GM18498 (cell line): Measurements from ENCODE around the gene GLIPR1L1.
"Not testable (repeated sequence)": the region's sequence is repeated elsewhere in the genome, so short reads cannot be mapped to it uniquely, and the experiment has no call there.

Experiments used
- ATAC-seq: cut with Tn5 transposase; IDR thresholded peaks from one replicate; pipeline ENCODE4 v1.9.1; 2021; ENCODE audit warnings: mild to moderate bottlenecking, moderate library complexity; ENCODE audit not compliant: unreplicated experiment

GLIPR1L1 gene

DNA sequence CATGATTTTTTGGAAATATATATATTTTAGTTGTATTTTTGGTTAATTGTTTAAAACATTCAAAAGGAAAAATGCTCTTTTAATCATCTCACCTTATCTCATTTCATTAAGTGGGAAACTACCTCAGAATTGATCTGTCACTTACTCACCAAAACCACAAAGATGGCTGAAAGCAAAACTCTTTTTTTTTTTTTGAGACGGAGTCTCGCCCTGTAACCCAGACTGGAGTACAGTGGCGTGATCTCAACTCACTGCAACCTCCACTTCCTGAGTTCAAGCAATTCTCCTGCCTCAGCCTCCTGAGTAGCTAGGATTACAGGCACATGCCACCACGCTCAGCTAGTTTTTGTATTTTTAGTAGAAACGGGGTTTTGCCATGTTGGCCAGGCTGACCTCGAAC lies 11.7 kb downstream of the GLIPR1L1 start:
- not testable (repeated sequence) for ATAC-seq

DNA sequence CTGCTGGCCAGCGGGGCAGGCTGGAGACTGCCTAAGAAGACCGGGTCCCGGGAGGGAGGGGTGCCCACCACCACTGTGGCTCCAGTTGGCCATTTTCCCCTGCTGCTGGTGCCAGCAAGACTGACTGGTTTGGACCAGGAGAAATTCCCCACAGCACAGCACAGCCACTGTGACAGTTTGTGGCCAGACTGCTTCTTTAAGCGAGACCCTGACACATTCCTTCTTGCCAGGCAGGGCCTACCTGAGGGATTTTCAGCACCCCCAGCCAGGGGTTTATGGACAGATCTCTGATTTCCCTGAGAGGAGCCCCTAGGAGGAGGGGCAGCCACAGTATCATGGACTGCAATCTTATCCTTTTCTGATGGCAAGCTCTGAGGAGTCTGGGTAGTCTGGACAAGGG lies 15.5 kb downstream of the GLIPR1L1 start:
- ATAC-seq: no peak

DNA sequence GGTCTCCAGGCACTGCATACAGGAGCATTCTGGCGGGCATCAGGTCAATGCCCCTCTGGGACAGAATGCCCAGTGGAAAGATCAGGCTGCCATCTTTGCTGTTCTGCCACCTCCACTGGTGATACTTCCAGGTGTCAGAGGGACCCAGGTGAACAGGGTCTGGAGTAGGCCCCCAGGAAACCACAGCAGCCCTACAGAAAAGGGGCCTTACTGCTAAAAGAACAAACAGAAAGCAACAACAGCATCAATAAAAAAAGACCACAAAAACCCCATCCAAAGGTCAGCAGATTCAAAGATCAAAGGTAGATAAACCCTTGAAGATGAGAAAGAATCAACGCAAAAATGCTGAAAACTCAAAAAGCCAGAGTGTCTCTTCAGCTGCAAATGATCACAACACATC lies 15.9 kb downstream of the GLIPR1L1 start:
- no peak for ATAC-seq

DNA sequence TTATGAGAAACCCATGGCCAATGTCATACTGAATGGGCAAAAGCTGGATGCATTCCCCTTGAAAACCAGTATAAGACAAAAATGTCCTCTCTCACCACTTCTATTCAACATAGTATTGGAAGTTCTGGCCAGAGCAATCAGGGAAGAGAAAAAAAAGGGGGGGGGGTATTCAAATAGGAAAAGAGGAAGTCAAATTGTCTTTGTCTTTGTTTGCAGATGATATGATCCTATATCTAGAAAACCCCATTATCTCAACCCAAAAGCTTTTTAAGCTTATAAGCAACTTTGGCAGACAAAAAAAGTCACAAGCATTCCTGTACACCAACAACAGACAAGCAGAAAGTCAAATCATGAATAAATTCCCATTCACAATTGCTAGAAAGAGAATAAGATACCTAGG lies 19.5 kb downstream of the GLIPR1L1 start:
- ATAC-seq: no peak

DNA sequence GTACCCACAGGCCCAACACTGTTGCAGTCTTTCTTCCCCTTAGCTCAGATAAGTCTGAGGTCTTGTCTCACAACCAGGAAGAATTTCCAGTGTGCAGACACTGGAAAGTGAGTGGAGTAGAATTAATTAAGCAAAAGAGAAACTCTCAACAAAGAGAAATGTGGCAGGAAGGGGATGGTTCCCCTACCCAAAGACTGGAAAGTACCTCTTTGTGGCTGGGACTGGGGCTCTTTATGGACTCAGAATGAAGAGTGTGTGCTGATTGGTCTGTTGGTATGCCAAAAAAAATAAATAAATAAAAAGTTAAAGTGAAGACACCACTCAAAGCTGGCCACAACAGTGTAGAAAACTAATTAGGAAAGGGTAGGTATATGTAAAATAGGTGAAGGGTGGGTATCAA lies 26.4 kb downstream of the GLIPR1L1 start:
- ATAC-seq: no peak

DNA sequence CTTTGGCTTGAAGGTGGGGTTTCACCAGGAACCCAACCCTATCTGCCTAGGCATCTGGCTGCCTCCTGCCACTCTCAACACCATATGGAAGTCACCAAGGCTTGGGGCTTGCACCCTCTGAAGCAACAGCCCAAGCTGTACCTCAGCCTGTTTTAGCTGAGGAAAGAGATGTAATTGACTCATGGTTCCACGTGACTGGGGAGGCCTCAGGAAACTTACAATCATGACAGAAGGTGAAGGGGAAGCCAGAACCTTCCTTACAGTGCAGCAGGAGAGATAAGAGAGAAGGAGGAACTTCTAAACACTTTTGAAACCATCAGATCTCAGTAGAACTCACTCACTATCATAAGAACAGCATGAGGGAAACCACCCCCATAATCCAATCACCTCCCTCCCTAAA lies 26.9 kb downstream of the GLIPR1L1 start:
- ATAC-seq: no peak

DNA sequence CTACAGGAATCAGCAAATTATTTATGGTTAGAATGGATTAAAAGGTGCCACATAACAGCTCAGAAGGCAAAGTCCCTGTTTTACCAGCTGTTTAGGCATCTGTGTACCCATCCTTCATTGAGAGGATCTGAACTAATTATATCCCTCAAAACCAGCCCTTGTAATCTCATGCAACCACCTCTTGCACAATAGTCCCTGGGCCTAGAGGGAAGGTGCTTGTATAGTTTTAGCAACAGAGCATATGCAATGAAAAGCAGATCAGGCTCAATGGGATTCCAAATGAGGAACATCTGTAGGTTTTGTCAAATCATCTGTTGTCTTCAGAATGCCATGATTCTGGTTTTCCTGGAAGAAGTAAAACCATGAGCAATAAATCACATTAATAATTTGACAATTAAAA lies 30.4 kb downstream of the GLIPR1L1 start:
- ATAC-seq: no peak

DNA sequence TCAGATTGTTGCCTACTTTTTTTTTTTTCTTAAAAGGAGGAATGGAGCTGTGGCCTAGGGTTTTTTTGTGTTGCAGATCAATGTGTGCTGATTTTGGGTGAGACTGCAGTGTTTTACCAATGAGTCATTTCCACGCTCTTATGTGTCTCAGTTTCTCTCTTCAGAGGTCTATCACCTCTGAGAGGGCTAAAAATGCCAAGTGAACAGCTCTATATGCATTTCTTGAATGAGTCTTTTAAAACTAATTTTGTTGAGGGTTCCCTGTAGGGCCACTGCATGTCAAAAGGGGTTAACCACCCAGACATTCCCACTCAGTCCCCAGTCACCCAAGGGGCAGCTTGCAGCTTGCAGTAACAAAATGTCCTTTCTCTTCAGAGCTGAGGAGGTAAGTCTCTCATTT lies 32.2 kb downstream of the GLIPR1L1 start:
- peak; percentile 86 for ATAC-seq

DNA sequence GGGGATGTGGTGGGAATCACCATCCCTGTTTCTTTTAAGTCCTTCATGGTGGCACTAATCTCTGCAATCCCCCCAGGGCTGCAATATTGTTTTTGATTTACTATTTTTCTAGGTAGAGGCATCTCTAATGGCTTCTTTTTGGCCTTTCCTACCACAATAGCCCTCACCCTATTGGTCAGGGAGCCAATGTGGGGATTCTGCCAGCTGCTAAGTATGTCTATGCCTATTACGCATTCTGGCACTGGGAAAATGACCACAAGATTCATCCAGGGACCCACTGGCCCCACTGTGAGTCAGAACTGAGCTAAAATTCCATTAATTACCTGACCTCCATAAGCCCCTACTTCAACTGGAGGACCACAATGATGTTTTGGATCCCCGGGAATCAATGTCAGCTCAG lies 40.5 kb downstream of the GLIPR1L1 start:
- no peak for ATAC-seq

DNA sequence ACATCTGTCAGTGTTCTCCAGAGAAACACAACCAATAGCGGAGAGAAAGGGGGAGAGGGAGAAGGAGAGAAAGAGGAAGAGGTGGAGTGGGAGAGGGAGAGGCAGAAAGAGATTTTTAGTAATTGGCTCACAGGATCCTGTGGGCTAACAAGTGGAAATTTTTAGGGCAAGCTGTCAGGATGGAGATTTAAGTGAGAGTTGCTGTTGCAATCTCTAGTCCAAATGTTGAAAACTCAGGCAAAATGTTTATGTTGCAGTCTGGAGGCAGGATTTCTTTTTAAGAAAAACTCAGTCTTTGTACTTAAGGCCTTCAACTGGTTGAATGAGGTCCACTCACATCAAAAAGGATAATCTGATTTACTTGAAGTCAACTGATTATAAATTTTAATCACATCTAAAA lies 43.9 kb downstream of the GLIPR1L1 start:
- ATAC-seq: no peak

DNA sequence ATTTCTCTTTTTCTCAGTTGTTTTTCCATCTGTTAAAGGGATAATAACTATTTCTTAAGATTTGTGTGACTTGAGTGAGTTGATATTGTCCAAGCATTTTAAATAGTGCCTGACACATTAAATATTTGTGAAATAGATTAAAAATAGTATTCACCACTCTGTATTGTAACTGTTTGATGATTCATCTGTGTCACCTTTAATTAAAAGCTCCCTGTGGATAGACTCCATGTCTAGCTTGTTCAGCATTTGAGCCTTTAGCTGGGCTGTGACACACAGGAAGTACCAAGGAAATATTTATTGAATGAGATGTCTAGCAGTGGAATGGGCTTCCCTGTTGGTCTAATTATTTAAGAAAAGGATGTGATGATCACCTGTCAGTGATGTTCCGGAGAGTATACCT lies 54.6 kb downstream of the GLIPR1L1 start:
- ATAC-seq: no peak

DNA sequence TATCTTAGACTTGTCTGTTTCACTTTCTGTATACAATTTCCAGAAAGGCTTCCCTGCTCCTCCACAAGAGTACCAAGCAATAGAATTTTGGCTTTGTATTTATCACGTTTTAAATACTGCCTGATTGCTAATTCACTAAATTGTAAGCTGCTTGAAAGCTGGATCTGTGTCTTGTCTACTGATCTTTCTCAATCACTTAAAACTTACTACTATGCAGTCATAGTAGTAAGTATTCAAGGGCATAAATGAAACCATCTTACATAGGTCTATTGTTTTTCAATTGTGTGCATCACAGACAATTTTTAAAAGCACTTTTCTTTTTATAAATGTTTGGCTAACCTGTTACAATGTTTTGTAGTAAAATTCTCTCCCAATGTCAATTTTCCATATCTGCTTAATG lies 55.2 kb downstream of the GLIPR1L1 start:
- no peak for ATAC-seq

DNA sequence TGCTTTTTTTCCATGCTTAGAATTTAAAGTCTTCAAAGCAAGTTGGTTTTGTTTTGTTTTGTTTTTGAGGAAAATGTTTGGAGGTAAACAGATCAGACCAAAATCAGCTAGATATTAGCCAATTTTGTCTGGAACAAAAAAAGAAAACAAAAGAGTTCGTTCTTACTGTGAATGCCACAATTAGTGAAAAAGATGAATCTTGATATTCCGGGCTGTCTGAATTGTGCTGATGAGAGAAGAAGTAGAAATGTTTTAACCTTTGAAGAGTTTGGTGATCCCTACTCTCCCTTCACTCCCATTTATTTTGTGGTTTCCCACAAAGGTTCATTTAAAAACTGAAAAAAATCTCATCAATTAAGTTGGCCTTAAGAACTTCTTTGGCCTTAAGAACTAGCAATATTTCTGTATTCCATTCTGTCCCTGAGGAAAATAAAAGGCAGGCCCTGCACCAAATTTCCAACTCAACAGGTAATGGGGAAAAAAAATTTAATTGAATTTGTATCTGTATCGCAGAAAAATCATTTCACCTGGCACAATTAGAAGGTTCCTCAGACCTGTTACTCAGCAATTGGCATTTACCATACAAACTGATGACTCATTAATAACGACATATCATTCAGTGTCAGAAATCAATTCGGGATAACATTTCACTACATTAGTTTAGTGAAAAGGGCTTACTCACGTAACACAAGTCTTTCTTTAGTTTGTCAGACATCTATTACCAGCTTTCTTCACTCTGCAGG lies 55.9 kb downstream of the GLIPR1L1 start:
- ATAC-seq: no peak

DNA sequence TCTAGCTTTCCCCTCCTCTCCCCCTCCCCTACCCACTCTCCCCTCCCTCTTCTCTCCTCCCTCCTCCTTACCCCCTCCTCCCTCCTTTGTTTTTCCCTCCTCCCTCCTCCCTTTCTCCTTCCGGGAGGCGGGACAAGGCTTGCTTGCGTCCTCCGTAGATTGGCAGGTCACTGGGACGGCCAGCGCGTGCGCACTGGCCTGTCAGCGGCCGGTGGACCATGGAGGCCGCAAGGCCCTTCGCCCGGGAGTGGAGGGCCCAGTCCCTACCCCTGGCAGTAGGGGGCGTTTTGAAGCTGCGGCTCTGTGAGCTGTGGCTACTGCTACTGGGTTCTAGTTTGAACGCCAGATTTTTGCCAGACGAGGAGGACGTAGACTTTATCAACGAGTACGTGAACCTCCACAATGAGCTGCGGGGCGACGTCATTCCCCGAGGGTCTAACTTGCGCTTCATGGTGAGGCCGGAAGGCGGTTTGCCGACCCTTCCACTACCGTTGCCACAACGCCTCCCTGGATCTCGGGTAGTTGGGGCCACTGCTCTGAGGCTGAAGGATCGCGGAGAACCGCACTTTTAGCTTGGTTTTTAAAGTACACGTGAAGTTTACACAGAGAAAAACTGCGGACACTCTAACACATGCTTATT lies 56.5 kb downstream of the GLIPR1L1 start, which contains the start of gene GLIPR1L2:
TSS of gene GLIPR1L2 (plus strand) at position 191 of the 640 bp plus-strand sequence. CDS start at position 219, 28 bp downstream.
- peak; percentile 97 for ATAC-seq

DNA sequence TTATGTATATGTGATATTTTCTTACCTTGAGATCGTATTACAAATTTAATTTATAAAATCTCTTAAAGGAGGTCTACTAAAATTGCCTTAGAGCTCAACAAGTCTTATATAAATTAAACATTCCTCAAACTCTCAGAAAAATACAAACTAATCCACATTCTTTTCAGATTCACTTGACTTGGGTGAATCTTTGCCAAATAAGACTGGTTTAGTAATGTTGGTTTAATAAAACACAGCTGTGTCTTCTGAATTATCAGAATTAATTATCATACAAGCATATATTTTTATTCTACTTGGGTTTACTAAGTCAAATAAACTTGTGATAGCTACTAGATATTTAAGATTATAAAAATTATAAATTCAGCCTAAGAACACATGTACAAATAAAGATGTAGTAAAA lies 69.8 kb downstream of the GLIPR1L1 start:
- no peak for ATAC-seq

DNA sequence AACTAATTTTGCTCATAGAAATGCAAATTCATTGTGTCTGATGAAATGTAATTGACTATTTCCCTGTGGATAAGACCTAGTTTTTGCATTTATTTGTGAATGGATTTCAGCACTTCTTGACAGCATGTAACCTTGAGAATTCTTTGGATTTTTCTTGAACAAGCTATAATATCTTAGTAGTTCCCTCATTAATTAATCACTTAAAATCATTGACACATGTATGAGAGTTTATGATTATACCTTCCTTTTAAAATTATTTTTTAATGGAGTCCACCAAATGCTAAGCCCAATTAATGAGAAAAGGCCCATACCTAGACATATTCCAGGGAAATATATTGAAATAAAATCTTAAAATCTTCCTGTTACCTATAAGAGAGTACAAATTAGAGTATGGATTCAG lies 73.2 kb downstream of the GLIPR1L1 start:
- ATAC-seq: no peak

DNA sequence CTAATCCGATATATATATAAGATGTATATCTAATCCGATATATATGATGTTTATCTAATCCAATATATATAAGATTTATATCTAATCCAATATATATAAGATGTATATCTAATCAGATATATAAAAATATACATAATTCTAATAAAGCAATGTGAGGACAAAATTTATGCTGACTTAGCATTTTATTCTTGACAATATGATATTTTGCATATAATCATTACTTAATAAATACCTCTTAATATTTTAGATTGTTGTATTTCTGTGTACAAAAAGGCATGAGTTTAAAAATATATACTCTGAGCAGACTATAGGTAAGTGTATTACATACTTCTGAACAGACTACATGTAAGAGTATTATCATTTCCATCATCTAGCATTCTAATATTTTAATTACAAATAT lies 75.4 kb downstream of the GLIPR1L1 start:
- no peak for ATAC-seq

DNA sequence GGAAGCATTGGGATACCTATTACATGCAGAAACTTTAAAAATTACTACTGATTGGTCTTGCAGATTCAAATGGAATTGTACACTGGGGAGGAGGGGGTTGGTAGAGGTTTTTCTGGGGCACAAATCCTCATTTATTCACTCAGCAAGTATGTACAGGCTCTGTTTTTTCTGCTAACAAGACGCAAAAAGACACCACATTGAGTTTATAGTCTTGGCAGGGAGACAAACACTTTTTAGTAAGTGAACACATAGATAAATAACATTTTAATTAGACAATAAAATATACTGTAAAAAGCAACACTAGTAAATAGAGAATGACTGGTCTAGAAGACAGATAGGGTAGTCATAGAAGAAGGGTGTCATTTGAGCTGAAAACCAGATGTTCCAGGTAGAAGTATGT lies 80.2 kb downstream of the GLIPR1L1 start:
- ATAC-seq: no peak

DNA sequence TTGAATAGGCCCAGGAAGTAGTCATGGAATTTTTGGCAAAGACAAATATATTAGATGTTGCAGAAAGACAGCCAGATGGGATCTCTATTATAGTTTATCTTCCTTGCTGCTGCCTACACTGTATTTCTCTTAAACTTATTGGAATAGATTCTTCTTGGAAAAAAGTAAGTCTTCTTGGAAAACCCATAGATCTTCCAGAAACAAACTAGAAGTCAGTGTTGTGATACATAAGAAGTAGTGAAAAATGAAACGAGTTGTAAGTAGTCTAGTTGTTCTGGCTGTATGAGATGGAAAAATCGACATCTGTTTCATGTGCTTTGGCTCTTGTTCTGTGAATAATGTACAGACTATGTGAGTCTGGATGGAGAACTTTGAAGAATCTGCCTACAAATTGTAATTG lies 85.4 kb downstream of the GLIPR1L1 start:
- ATAC-seq: no peak
